MM.1S (cell line): Measurements from ENCODE around the gene PLD1.

ENCODE experiments used
- CTCF ChIP-seq: fragments of 300-600 bp; sonication (generic); IDR thresholded peaks from 2 replicates; pipeline ENCODE4 v1.5.1; 2016; ENCODE audit warnings: antibody characterized with exemption, low read length, mixed read lengths
- EZH2 ChIP-seq: fragments of 300-600 bp; sonication (generic); optimal IDR thresholded peaks from 2 replicates; pipeline ENCODE3; 2017; ENCODE audit warnings: low read depth, mild to moderate bottlenecking, antibody characterized with exemption, low read length, mixed read lengths
- EZH2phosphoT487 ChIP-seq: fragments of 300-600 bp; sonication (generic); IDR thresholded peaks from 2 replicates; pipeline ENCODE4 v1.6.1; 2018; ENCODE audit warnings: antibody characterized with exemption, low read length

GRCh38 chr3:171847133-171847532, 36.9 kb upstream of the PLD1 start:
- TF ChIP-seq CTCF (no peak), EZH2 (no peak), EZH2phosphoT487 (no peak)
